ENCODE data around the gene ZC3H4. TPM values are rescaled to one million over a fixed set of nuclear protein-coding genes. Genes with fewer than 3 reads are reported as not detected.
A peak's percentile ranks its signal among the peaks of the same experiment; 100 is the strongest.

Gene ZC3H4
- total RNA-seq, 1 experiment from 2014 or later: 105 TPM

DNA sequence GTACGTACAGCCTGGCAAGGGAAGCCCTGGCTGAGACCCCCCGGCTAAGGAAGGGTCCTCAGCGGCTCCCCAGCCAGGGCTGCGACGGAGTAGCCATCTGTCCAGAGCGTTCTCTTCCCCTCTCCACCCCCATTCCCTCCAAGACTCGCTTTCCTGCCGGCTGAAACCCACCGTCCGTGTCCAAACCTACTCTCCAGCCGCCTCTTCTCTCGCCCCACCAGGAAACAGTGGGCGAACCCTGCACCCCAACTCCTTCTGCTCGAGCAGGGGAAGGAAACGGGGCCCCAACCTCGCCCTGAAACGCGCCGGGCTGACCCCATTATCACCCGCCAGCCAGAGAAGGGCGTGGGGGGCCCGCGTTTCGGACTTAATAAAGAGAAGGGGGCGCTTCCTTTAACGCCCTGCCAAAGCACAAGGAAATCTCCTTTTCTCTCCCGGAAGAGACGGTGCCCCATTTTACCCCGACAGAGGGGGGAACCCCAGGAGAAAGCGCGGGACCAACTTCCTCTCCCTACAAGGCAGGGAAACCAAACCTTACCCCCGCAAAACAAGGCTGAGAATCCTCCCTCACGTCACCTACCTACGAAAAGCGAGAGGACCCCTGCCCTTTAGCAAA lies 2.5 kb downstream of the ZC3H4 start:
- peak overlapping the region; percentile 88 for H3K27ac ChIP-seq (ENCODE audit: insufficient read length, low read depth, low read length)
- H3K4me2 ChIP-seq (ENCODE audit: insufficient read depth, insufficient read length, low read length): peak overlapping the region; percentile 61
- peaks cover 9% of the 10 kb centered on the region; the same call in 1 of the 2 replicates for H3K79me2 ChIP-seq (ENCODE audit: insufficient read depth, low read length)
- H2BK12ac ChIP-seq (ENCODE audit: insufficient read length, low read depth, low read length): no peak overlapping the region
- no peaks in the 10 kb centered on the region for H3K79me1 ChIP-seq (ENCODE audit: insufficient read depth, low read depth, low read length, poor library complexity, severe bottlenecking)
- TF ChIP-seq, protein P1, sequence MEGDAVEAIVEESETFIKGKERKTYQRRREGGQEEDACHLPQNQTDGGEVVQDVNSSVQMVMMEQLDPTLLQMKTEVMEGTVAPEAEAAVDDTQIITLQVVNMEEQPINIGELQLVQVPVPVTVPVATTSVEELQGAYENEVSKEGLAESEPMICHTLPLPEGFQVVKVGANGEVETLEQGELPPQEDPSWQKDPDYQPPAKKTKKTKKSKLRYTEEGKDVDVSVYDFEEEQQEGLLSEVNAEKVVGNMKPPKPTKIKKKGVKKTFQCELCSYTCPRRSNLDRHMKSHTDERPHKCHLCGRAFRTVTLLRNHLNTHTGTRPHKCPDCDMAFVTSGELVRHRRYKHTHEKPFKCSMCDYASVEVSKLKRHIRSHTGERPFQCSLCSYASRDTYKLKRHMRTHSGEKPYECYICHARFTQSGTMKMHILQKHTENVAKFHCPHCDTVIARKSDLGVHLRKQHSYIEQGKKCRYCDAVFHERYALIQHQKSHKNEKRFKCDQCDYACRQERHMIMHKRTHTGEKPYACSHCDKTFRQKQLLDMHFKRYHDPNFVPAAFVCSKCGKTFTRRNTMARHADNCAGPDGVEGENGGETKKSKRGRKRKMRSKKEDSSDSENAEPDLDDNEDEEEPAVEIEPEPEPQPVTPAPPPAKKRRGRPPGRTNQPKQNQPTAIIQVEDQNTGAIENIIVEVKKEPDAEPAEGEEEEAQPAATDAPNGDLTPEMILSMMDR (conservative IDR thresholded peaks at IDR 0.05): no peak
- peaks cover 11% of the 10 kb centered on the region for H3K4me1 ChIP-seq (ENCODE audit: insufficient read depth, low read length)
- Mint-ChIP-seq H3K27ac (peak overlapping the region; percentile 96 to 100 (median 98)), H3K36me3 (ENCODE audit: insufficient read depth in 1 of 3, low read depth in 3 of 3) (peaks cover 15 to 38% (median 30%) of the 10 kb centered on the region in 3 experiments), H3K4me1 (peaks cover 44 to 45% of the 10 kb centered on the region in 2 experiments), H3K9me3 (no peaks in the 10 kb centered on the region; a peak in 1 of 5 replicates), H3K27me3 (ENCODE audit: low read depth) (peaks cover 5% of the 10 kb centered on the region; the same call in 1 of the 2 replicates), H3K4me3 (peak overlapping the region; percentile 91 to 98)
- H3K56ac ChIP-seq (ENCODE audit: insufficient read length, low read depth, low read length): no peak overlapping the region
- no peaks in the 10 kb centered on the region for H4K20me1 ChIP-seq (ENCODE audit: control insufficient read depth, insufficient read depth, insufficient read length)
- H3K4ac ChIP-seq (ENCODE audit: low read depth, low read length): peak overlapping the region; percentile 67; the same call in 1 of the 2 replicates
- no peak overlapping the region for H4K8ac ChIP-seq (replicated peaks; ENCODE audit: insufficient read length, low read depth, low read length)
- H2BK5ac ChIP-seq (ENCODE audit: insufficient read length, low read length): peak overlapping the region; percentile 23
- no peak overlapping the region for H4K5ac ChIP-seq (ENCODE audit: insufficient read length, low read depth, low read length)
- H4K91ac ChIP-seq (ENCODE audit: insufficient read length, low read depth, low read length): no peak overlapping the region
- no peak overlapping the region for H2BK15ac ChIP-seq (ENCODE audit: low read depth, low read length)
- peaks cover 25% of the 10 kb centered on the region for H3K23me2 ChIP-seq (ENCODE audit: insufficient read length, low read depth, low read length, poor library complexity, severe bottlenecking)
- no peak overlapping the region for H3T11ph ChIP-seq (ENCODE audit: low read length)
- H3K9ac ChIP-seq (ENCODE audit: extremely low read depth, insufficient read length, low read length): peak overlapping the region; percentile 92
- no peak for DNase-seq
- H3K18ac ChIP-seq (ENCODE audit: insufficient read length, low read depth, low read length): peak overlapping the region; percentile 70
- no peak overlapping the region for H2AK5ac ChIP-seq (ENCODE audit: insufficient read length, low read length)
- no peak overlapping the region for H2BK120ac ChIP-seq (ENCODE audit: low read depth, low read length, poor library complexity, severe bottlenecking)
- H3K9me3 ChIP-seq (ENCODE audit: control insufficient read depth, low read depth, low read length): no peaks in the 10 kb centered on the region
- H2AFZ ChIP-seq (ENCODE audit: low read length): no peak overlapping the region
- no peak overlapping the region for H3K23ac ChIP-seq (ENCODE audit: insufficient read length, low read depth, low read length)
- peak overlapping the region; percentile 89 for H3K14ac ChIP-seq (ENCODE audit: insufficient read depth, low read length)
- H3K27me3 ChIP-seq (ENCODE audit: insufficient read depth, low read length): no peaks in the 10 kb centered on the region
- no peak overlapping the region for H2BK20ac ChIP-seq (ENCODE audit: low read depth, low read length, poor library complexity, severe bottlenecking)
- WGBS (ENCODE audit: extremely low coverage, insufficient read length, low lambda C conversion rate): no CpG with 5 or more reads among the region's 35 CpGs

Data from H9 (cell line).